HG03558 (cell line): ENCODE results near the gene SGTB.
A peak's percentile ranks its signal among the peaks of the same experiment; 100 is the strongest.
"Not testable (repeated sequence)": the region's sequence is repeated elsewhere in the genome, so short reads cannot be mapped to it uniquely, and the experiment has no call there.

Source experiments
- ATAC-seq: cut with Tn5 transposase; IDR thresholded peaks from one replicate; pipeline ENCODE4 v1.9.1; 2021; ENCODE audit warnings: moderate number of reproducible peaks; ENCODE audit not compliant: unreplicated experiment; ENCODE audit errors: extremely low read depth

The SGTB gene

GRCh38 chr5:65736011-65736410 lies 14.1 kb upstream of the SGTB start:
- ATAC-seq, result no peak

DNA sequence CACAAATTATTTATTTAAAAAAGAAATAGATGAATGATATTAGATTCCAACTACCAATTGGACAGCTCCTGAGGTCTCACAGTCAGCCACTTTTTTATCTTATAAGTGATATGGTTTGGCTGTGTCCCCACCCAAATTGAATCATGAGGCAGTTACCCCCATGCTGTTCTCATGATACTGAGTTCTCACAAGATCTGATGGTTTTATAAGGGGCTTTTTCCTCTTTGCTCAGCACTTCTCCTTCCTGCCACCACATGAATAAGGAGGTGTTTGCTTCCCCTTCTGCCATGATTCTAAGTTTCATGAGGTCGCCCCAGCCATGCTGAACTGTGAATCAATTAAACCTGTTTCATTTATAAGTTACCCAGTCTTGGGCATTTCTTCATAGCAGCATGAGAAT lies 13.0 kb upstream of the SGTB start:
- ATAC-seq, result no peak

- not testable (repeated sequence) for ATAC-seq
Observed at GRCh38 chr5:65734196-65734775, 12.4 kb upstream of the SGTB start.

DNA sequence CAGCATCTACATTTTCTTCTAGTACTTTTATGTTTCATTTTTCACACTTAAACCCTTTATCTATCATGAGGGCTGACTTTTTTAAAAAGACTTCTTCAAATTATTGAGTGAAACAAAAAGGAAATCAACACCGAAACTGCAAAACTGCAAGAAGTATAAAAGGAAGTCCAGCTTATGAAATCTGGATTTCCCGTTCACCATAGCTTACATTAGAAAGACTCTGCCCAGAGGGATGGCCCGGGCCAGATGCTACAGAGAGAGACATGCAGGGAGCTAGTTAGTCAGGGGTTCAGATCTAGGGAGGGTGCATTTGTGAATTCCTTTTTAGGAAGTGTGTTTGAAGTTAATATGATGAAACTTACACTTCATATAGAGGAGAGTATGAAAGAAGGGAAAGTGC lies 10.1 kb upstream of the SGTB start:
- not testable (repeated sequence) for ATAC-seq

- no peak for ATAC-seq
Observed at GRCh38 chr5:65730910-65731309, 9.0 kb upstream of the SGTB start.

- no peak for ATAC-seq
Observed at GRCh38 chr5:65728218-65728617, 6.3 kb upstream of the SGTB start.

DNA sequence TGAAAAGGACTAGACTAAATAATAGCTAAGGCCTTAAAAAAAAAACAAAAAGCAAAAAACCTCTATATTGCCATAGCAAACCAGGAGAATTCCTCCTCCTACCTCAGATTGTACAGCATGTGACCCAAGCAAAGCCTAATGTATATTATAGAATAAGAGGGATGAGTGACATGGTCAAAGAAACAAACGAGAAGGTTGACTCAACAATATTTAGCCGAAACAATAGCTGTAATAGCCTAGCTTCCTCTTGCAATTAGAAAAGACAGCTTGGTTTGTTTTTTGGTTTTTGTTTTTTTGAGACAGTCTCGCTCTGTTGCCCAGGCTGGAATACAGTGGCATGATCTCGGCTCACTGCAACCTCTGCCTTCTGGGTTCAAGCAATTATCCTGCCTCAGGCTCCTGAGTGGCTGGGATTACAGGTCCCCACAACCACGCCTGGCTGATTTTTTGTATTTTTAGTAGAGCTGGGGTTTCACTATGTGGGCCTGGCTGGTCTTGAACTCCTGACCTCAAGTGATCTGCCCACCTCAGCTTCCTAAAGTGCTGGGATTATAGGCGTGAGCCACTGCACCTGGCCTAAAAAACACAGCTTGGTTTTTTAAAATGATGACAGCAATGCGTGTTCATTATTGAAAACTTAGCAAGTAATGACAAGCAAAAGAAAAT lies 5.7 kb upstream of the SGTB start:
- no peak for ATAC-seq

GRCh38 chr5:65722575-65723403 lies 880 bp upstream of the SGTB start:
- ATAC-seq, result no peak

DNA sequence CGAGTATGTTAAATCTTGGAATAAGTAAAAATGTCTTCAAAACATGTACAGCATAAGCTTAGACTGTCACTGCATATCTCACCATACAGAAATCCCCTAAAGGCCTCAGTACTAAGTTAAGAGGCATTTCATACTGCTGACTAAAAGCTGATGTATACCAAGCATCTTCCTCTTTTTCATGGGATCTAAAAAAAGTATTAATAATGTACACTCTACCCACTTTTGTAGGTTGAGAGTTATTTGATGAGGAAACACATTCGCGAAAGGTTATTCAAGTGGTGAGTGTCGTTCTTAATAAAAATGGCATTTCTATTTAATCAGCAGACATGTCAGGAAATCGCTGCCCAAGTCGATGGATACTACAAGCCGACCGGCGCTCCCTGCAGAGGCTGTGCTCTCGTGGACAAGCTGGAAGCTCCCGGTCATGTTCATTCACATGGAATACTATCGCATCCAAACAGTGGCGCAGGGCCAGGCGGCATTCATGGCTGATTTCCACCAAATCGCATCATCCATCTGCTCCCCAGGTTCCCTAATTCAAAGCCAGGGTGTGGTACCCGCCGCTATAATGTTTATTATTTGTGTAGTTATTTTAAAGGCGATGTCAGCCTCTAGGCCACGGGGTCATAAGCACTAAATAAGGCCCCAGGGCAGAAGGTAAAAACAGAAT lies 724 bp downstream of the SGTB start:
- peak; percentile 26 for ATAC-seq

GRCh38 chr5:65718576-65719310 lies 3.2 kb downstream of the SGTB start:
- ATAC-seq, result no peak

DNA sequence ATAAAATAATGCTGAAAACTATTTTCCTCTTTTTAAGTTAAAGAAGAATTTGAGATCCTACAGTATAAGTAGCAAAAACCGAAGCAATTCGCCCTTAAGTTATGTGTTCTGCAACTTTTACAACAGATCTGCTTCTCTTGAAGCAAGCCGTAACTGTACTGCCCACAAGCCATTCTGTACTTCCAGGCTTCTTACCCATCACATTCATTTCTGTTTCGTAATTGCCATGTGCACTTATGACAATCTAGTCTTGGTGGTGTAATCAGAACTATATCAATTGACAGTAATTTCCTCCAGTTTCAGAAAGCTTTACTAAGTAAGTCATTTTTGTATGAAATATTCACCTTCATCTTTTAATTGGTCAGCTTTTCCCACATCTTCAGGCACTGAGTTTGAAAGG lies 13.8 kb downstream of the SGTB start:
- no peak for ATAC-seq

DNA sequence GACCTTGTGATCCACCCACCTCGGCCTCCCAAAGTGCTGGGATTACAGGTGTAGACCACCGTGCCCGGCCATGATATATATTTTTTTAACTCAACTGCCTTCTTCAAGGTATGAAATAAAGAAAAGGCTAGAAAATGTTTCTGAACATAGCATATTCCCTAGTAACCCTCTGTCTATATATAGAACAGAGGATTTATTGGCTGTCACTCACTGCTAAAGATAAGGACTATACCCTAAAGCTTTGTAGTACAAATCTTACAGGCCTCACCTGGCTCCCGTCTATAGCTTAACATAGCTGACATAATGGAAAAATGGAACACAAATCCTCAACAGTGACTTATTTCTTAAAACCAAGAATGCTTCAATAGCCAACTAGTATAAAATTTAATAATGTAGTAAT lies 14.2 kb downstream of the SGTB start:
- ATAC-seq, result no peak

DNA sequence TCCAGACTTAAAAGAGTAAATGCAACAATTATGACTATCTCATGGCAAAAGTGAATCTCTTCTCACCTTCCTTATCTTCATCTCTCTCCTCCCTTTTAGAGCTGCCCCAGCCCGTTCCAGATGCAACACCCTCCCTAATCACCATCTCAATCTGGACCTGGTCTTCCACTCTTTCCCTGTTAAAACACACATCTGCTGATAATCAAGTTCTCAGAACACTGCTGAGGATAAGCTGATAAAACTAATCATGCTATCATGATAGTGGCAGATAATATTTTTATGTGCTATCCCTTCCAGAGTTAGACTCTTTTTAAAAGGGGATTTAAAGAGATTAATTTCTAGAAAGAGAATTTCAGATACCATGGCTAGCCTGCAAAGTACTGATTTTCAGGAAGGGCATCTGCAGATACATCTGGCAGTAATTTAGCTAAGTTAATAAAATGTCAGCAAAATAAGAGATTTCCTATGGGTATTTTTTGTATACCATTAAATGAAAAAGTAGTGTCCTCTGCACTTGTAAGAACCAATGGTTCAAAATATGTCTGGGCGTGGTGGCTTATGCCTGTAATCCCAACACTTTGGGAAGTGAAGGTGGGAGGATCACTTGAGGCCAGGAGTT lies 17.2 kb downstream of the SGTB start:
- no peak for ATAC-seq

GRCh38 chr5:65702036-65702435 lies 19.9 kb downstream of the SGTB start:
- no peak for ATAC-seq

GRCh38 chr5:65699338-65699737 lies 22.6 kb downstream of the SGTB start:
- ATAC-seq, result no peak

DNA sequence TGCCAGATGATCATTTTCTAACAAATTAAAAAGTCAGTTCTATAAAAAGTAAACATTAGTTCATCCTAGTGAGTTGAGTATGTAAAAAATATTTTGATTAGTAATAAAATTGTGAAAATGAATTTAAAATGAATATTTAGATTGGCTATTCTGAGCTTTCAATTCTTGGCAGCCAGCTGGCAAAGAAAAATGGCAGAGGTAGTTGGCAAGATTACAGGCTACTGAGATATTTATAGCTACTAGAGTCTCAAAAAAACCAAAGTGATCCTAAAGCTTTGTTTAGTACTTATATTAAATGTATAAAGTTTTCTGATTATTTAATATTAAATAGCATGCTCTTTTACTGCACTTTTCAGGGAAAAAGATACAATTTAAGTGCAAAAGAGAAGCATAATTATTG lies 25.0 kb downstream of the SGTB start:
- ATAC-seq, result no peak

- ATAC-seq, result no peak
Observed at GRCh38 chr5:65695896-65696295, 26.0 kb downstream of the SGTB start.

DNA sequence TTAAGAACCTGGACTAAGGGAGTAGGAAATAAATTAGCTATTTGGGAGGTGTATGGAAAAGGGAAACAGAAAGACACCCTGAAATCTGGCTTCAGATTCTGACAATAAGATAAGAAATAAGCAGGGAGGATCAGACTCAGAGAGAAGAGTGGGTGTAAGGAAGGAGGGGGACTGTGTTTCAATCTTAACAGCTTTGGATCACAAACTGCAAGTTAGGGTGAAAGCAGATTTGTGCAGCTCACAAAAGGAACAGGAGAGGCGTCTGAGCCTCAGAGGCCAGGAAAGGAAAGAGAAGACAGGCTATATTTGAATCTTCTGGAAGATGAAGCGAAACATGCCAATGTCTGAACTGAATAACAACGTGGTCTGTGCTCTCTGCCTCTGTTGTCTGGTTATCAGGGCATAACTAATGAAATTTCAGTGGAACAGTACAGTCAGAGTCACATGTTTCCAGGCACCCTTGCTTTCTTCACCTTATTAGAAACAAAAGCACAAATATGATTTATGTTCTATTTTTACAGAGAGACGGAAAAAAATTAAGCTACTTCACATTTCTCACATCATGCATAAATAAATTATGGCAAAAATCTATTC lies 26.6 kb downstream of the SGTB start:
- no peak for ATAC-seq

- no peak for ATAC-seq
Observed at GRCh38 chr5:65693121-65693520, 28.8 kb downstream of the SGTB start.
